Suppressor macrophage (primary cell): Measurements from ENCODE around the gene DGKH.

Experiments used
- DNase-seq, 4 experiments: peaks; one replicate each; pipeline ENCODE4 v3.0.0-alpha.2; 2020 to 2022
- total RNA-seq, 17 experiments: gene quantifications; one replicate each; lab custom pipeline; 2026; ENCODE audit warnings: mixed read lengths in 6 of 17, inconsistent platforms in 3 of 17; lab: John Stamatoyannopoulos, UW

The DGKH gene
- total RNA-seq = 49.4 to 183 (median 86.8) reads per million in 17 experiments

DNA sequence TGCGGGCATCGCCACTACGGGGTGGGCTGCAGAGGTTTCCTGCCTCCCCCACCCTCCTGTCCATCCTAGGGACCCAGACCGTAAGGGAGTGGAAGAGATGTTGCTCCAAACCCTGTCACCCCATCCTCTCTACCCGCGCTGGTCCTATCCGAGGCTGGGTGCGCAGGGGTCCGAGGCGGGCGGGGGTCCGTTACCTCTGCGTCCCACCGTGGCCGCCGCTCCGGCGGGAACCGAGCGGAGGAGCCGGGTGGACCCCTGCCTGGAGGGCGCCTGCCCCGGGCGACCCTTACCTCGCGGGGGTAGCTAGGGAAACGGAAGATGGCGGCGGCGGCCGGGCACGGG is at the start of gene DGKH:
Gene DGKH, plus strand, starts transcription at position 307 of the 342 bp plus-strand sequence. CDS start 126 bp downstream, outside the sequence.
- DNase-seq = peak in 1 of 4 experiments; percentile 12

DNA sequence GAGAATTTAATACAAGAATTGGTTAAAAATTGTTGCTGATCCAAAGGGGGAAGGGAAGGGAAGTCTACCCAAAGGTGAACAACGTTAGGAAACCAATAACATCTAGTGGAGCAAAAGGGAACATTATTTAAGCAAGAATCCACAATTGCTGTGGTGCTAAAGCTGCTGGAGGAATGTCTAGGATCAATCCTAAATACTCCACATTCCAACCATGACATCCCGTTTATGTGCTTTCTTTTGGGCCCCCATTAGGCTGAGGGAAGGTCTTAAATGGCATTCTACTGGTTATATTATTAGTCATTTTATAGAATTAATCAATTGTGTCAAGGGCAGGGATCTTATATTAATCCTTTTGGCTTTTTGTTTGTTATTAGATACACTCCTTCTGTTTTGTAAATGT is 47.6 kb upstream of the DGKH start:
- no peak for DNase-seq

DNA sequence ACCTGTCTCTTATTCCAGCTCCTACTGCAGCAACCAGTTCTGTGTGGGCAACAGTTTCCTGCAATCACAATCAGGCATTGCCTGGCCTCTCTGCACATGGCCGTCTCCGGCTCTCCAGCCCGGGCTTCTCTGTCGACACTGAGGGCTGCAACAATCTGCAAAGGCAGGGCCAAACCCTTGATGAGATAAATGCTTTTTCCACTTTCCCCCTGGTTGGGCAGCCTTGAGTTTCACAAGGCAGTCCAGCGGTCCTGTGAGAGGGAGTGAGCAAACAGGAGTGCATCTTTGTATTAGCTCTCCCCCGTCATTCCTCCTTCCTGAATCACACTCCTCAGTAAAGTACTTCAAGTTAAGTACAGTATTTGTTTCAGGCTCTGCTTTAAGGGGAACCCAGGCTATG is 46.9 kb upstream of the DGKH start:
- DNase-seq = no peak

DNA sequence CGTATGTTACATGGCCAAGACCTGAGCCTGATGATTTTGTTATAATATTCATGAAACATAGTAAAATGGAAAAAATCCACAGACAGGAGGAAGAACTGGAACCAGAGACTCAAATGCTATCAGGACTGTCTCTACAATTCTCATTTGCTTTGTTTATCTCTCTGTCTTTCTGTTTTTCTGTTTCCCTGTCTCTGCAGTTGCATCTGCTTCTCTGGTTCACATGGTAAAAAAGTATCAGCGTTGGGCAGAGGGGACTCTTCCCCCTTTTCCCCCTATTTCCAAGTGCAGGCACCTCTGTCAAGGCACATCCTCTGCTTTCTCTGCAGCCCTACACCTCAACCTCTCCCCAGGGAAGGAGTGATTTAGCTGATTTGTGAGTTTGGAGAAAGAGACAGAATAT is 46.4 kb upstream of the DGKH start:
- DNase-seq = no peak

DNA sequence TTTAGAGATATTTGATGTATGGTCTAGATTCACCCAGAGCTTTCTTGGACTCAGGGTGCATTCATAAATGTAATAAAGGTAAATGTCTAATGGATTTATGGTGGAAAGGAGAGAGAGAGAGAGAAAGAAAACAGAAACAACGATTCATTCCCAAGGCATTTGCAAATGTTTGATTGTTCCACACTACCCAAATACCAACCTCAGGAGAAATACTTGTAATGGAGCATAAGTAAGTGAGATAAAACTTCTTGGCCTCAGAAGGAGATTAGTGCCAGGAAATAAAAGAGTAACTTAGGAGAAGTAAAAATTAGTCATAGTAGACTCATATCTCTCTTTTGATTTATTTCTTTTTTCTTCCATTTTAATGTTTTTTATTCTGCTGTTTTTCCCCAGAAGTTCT is 40.6 kb upstream of the DGKH start:
- no peak for DNase-seq

DNA sequence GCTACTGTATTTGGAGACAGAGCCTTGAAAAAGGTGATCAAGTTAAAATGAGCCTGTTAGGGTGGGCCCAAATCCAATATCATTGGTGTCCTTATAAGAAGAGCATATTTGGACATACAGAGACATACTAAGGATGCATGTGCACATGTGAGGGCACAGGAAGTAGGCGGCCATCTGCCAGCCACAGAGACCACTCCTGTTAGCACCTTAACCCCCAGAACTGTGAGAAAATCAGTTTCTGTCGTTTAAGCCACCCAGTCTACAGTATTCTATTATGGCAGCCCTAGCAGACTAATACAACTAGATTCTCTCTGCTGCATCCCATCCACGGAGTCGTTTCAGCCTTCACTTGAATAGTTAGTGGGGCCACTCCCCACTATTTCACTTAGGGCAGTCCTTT is 39.4 kb upstream of the DGKH start:
- DNase-seq = no peak

GRCh38 chr13:42011601-42012350 is 36.7 kb upstream of the DGKH start:
- peak in 2 of 4 experiments; percentile 6 to 7 for DNase-seq

- DNase-seq = no peak
Observed at GRCh38 chr13:42014119-42014518, 34.3 kb upstream of the DGKH start.

DNA sequence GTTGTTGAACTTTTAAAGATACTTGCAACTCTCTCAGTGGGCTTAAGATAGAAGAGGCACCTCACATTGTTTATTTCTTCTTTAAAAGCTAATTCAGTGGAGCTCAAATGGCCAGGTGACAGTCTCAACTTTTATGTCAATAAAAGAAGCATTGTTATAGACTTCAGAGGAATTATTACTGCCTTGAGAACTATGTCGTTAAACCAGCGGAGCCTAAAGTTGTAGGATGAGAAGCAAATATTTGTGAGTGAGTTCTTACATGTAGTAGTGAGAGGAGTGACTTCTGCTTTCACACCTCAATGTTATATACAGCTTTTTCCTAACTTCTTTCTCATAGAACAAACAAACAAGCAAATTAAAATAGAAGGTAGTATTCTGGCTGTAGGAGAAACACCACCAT is 31.2 kb upstream of the DGKH start:
- no peak for DNase-seq

DNA sequence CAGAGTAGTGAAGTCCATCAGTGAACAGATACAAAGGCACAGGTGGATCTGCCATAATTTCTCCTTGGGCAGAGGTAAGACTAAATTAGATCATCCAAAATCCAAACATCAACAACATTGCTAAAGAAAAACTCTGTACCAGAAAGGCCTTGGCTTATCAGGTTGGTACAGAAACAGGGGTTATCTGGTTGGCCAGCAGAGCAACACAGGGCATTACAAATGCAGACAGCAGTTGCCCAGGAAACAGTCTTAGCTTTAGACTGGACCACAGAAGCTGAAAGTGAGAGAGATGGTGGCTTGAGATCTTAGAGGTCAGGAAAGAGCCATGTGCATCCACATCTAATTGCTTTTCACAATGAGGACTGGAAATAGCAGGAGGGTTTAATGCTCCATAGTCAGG is 26.6 kb upstream of the DGKH start:
- DNase-seq = no peak

DNA sequence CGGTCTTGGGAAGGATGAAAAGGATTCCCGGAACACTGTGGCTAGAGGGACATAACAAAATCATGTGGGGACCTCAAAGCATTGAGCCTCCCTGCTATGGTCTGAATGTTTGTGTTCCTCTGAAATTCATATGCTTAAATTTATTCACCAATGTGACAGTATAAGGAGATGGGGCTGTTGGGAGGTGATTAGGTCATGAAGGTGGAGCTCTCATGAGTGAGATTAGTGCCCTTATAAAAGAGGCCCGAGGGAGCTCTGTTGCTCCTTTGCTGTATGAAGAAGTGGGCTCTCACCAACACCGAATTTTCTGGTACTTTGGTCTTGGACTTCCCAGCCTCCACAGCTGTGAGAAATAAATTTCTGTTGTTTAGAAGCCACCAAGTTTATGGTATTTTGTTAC is 26.1 kb upstream of the DGKH start:
- no peak for DNase-seq

- DNase-seq = no peak
Observed at GRCh38 chr13:42022796-42023493, 25.5 kb upstream of the DGKH start.

DNA sequence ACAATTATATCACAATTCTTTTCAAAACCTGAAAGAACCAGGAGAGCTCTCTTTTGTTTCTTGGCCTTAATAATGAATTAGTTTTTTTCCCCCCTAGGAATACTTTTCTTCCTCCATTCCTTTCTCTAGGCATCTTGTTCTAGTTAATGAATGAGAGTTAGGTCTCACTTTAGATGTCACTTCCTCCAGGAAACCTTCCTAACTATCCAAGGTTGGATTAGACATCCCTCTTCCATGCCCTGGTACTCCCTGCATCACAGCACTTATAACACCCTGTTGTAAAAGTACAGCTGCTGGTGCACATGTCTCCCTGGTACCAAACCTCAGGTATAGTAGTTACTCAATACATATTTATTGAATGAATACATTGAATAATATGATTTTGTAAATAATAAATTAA is 21.2 kb upstream of the DGKH start:
- DNase-seq = no peak

DNA sequence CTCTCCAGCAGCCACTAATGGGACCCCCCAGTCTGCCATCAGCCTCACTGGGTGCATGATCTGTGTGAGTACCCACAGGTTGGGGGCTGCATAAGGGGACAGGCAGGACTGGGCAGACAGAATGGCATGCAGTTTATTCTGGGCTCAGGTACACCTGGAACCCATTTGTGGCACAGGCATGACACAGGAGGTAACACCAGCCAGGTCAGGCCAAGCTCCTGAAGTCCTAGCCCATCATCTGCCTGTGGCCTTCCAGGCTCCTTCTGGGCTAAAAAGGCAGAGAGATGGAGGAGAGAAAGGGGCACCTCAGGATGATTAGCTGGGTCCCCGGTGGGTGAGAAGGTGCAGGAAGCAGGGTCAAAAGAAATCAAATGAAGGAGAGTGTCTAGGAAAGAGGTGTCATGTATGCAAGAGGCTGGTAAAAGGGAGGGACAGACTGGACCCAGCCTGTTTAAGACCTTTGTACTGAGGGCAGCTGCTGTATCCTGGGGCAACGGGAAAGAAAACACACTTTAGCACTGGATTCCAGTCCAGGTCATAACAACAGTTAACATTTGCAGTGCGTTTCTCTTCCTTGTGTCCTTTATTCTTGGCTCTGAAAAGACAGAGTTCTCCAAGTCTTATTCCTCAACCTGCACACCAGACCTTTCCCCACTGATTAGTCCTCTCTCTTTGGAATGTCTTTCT is 20.2 kb upstream of the DGKH start:
- no peak for DNase-seq

- DNase-seq = no peak
Observed at GRCh38 chr13:42035905-42036521, 12.4 kb upstream of the DGKH start.

- DNase-seq = no peak
Observed at GRCh38 chr13:42036711-42037110, 11.7 kb upstream of the DGKH start.

- DNase-seq = no peak
Observed at GRCh38 chr13:42038661-42039456, 9.6 kb upstream of the DGKH start.

- DNase-seq = peak in 3 of 4 experiments; percentile 14 to 16 (median 16)
Observed at GRCh38 chr13:42039457-42039945, 8.9 kb upstream of the DGKH start.

- DNase-seq = peak; percentile 89 to 98 (median 94)
Observed at GRCh38 chr13:42039946-42040729, 8.3 kb upstream of the DGKH start.

DNA sequence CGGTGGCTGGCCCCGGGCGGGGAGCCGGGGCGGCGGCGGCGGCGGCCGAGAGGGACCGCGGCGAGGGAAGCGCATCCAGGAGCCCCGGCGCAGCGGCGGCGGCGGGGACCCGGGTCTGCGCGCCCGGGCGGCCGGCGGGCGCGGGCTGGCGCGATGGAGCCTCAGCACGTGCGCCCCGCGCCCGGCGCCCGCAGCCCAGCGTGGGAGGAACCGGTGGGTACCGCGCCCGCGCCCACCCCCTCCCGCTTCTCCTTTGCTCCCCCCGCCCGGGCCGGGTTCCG is 7.8 kb upstream of the DGKH start:
- DNase-seq = no peak

DNA sequence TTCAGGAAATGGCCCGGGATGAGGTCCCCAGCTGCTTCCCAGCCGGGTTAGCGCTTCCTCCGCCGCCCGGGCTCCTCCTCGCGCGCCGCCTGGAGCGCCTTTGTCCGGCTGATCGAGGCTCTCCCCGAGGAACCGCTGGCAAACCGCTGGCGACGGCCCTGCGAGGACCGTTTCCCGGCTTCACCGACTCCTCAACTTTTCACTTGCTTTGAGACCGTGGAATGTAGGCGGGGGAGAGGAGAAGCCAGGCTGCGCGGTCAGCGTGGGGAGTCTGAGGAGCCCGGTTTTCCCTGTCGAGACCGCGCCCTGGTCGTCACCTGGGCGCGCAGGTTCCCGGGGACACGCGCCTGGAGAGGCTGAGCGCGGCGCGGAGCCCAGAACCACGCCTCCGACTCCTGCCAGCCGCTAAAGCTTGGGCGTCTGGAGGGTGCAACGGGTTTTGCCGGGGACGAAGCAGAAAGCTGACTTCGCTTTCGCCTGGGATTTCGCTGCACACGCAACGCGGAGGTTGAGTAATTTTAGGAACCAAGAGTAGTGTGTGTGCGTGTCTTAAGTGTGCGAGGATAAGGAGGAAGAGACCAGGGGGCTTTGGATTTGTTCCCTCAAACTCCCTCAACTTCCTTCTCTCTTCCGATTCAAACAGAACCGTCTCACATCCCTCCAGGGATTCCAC is 7.3 kb upstream of the DGKH start:
- DNase-seq = peak; percentile 76 to 88 (median 86)
